Suprapubic skin (tissue), 3 donors: ENCODE data around the gene GNA14.

Source experiments
- CTCF ChIP-seq, 2 donors: fragments of 200-600 bp in 1 of 2; fragments of 450-650 bp in 1 of 2; sonication (generic) in 1 of 2; IDR thresholded peaks; one replicate each; pipeline ENCODE4 v1.5.1; 2016 to 2019; ENCODE audit warnings: antibody characterized with exemption in 2 of 2, mild to moderate bottlenecking in 1 of 2, moderate library complexity in 1 of 2
- EP300 ChIP-seq: sonication (generic); formaldehyde crosslinking; IDR thresholded peaks from one replicate; pipeline ENCODE4 v1.6.1; 2017; ENCODE audit warnings: antibody characterized with exemption
- POLR2A ChIP-seq, 2 donors: fragments of 450-650 bp; IDR thresholded peaks; one replicate each; pipeline ENCODE4 v1.6.1; 2017; ENCODE audit warnings: antibody characterized with exemption in 2 of 2, mild to moderate bottlenecking in 2 of 2, moderate library complexity in 2 of 2

- no peak for TF ChIP-seq POLR2A (IDR thresholded peaks at IDR 0.05)
- no peak for TF ChIP-seq CTCF (IDR thresholded peaks at IDR 0.05)
- no peak for TF ChIP-seq EP300
These were observed 127.0 kb downstream of the GNA14 start for GRCh38 chr9:77521091-77521490.
